H9 (cell line): Measurements from ENCODE around the gene TRPM4. TPM values are rescaled to one million over a fixed set of nuclear protein-coding genes. Genes with fewer than 3 reads are reported as not detected.

Experiments
- DNase-seq: peaks from one replicate; pipeline ENCODE4 v3.0.0-alpha.2; 2017
- H2AFZ ChIP-seq: one replicate; pipeline ENCODE4 v1.6.1; 2013; ENCODE audit warnings: mild to moderate bottlenecking, low read length, control low read depth, moderate library complexity
- H2AK5ac ChIP-seq: 2 replicates; pipeline ENCODE4 v1.6.1; 2013; ENCODE audit warnings: low read length, control low read depth, mixed read lengths; ENCODE audit not compliant: insufficient read length
- H2BK120ac ChIP-seq: one replicate; pipeline ENCODE4 v1.6.1; 2013; ENCODE audit warnings: low read depth, mild to moderate bottlenecking, low read length, control low read depth, inconsistent platforms; ENCODE audit not compliant: poor library complexity, severe bottlenecking
- H2BK12ac ChIP-seq: 2 replicates; pipeline ENCODE4 v1.6.1; 2013; ENCODE audit warnings: low read length, control low read depth, mixed read lengths, low read depth; ENCODE audit not compliant: insufficient read length
- H2BK15ac ChIP-seq: 2 replicates; pipeline ENCODE4 v1.6.1; 2013; ENCODE audit warnings: low read depth, low read length, control low read depth
- H2BK20ac ChIP-seq: one replicate; pipeline ENCODE4 v1.6.1; 2013; ENCODE audit warnings: low read depth, mild to moderate bottlenecking, low read length, control low read depth, inconsistent platforms; ENCODE audit not compliant: poor library complexity, severe bottlenecking
- H2BK5ac ChIP-seq: 2 replicates; pipeline ENCODE4 v1.6.1; 2013; ENCODE audit warnings: low read length, control low read depth, mixed read lengths; ENCODE audit not compliant: insufficient read length
- H3K14ac ChIP-seq: 2 replicates; pipeline ENCODE4 v1.6.1; 2013; ENCODE audit warnings: low read length, control low read depth; ENCODE audit not compliant: insufficient read depth
- H3K18ac ChIP-seq: 2 replicates; pipeline ENCODE4 v1.6.1; 2013; ENCODE audit warnings: low read depth, mild to moderate bottlenecking, mixed read lengths, low read length, control low read depth; ENCODE audit not compliant: insufficient read length
- H3K23ac ChIP-seq: 2 replicates; pipeline ENCODE4 v1.6.1; 2013; ENCODE audit warnings: low read length, control low read depth, mixed read lengths, low read depth; ENCODE audit not compliant: insufficient read length
- H3K23me2 ChIP-seq: 2 replicates; pipeline ENCODE4 v1.6.1; 2013; ENCODE audit warnings: low read depth, mild to moderate bottlenecking, mixed read lengths, low read length, control low read depth; ENCODE audit not compliant: insufficient read length, poor library complexity, severe bottlenecking
- H3K27ac ChIP-seq: 2 replicates; pipeline ENCODE4 v1.5.1; 2013; ENCODE audit warnings: low read length, control low read depth, mixed read lengths, low read depth; ENCODE audit not compliant: insufficient read length
- H3K27me3 ChIP-seq: 2 replicates; pipeline ENCODE4 v1.6.1; 2013; ENCODE audit warnings: low read length, control low read depth, inconsistent platforms; ENCODE audit not compliant: insufficient read depth
- H3K4ac ChIP-seq: 2 replicates; pipeline ENCODE4 v1.6.1; 2013; ENCODE audit warnings: low read depth, mild to moderate bottlenecking, control low read depth, inconsistent platforms, low read length, moderate library complexity
- H3K4me1 ChIP-seq: 2 replicates; pipeline ENCODE4 v1.6.1; 2013; ENCODE audit warnings: low read length, control low read depth, inconsistent platforms; ENCODE audit not compliant: insufficient read depth
- H3K4me2 ChIP-seq: 2 replicates; pipeline ENCODE4 v1.6.1; 2013; ENCODE audit warnings: low read length, control low read depth, mixed read lengths; ENCODE audit not compliant: insufficient read length, insufficient read depth
- H3K56ac ChIP-seq: 2 replicates; pipeline ENCODE4 v1.6.1; 2013; ENCODE audit warnings: low read depth, mild to moderate bottlenecking, mixed read lengths, low read length, control low read depth; ENCODE audit not compliant: insufficient read length
- H3K79me1 ChIP-seq: 2 replicates; pipeline ENCODE4 v1.6.1; 2013; ENCODE audit warnings: low read depth, mild to moderate bottlenecking, moderate library complexity, low read length, control low read depth, inconsistent platforms; ENCODE audit not compliant: insufficient read depth, poor library complexity, severe bottlenecking
- H3K79me2 ChIP-seq: 2 replicates; pipeline ENCODE4 v1.6.1; 2013; ENCODE audit warnings: low read length, control low read depth, inconsistent platforms; ENCODE audit not compliant: insufficient read depth
- H3K9ac ChIP-seq: 2 replicates; pipeline ENCODE4 v1.6.1; 2013; ENCODE audit warnings: low read length, control low read depth, mixed read lengths; ENCODE audit not compliant: insufficient read length; ENCODE audit errors: extremely low read depth
- H3K9me3 ChIP-seq: one replicate; pipeline ENCODE4 v1.6.1; 2013; ENCODE audit warnings: low read depth, low read length, inconsistent platforms; ENCODE audit not compliant: control insufficient read depth
- H3T11ph ChIP-seq: one replicate; pipeline ENCODE4 v1.6.1; 2013; ENCODE audit warnings: mild to moderate bottlenecking, low read length, control low read depth, inconsistent platforms
- H4K20me1 ChIP-seq: one replicate; pipeline ENCODE4 v1.6.1; 2013; ENCODE audit not compliant: control insufficient read depth, insufficient read length, insufficient read depth
- H4K5ac ChIP-seq: 2 replicates; pipeline ENCODE4 v1.6.1; 2013; ENCODE audit warnings: low read depth, mild to moderate bottlenecking, mixed read lengths, low read length, control low read depth; ENCODE audit not compliant: insufficient read length
- H4K8ac ChIP-seq: replicated peaks from 2 replicates; pipeline ENCODE4 v1.6.1; 2013; ENCODE audit warnings: low read length, control low read depth, mixed read lengths, low read depth; ENCODE audit not compliant: insufficient read length
- H4K91ac ChIP-seq: 2 replicates; pipeline ENCODE4 v1.6.1; 2013; ENCODE audit warnings: low read depth, mild to moderate bottlenecking, moderate library complexity, mixed read lengths, low read length, control low read depth; ENCODE audit not compliant: insufficient read length
- H3K27ac Mint-ChIP-seq, 3 experiments: 2 replicates in 2 of 3; 3 replicates in 1 of 3; pipeline ENCODE4 v1.8.0; 2020 to 2021; ENCODE audit warnings: mixed read lengths in 3 of 3, mild to moderate bottlenecking in 1 of 3, moderate library complexity in 1 of 3
- H3K27me3 Mint-ChIP-seq: 2 replicates; pipeline ENCODE4 v1.8.0; 2021; ENCODE audit warnings: low read depth, mild to moderate bottlenecking, moderate library complexity, mixed read lengths
- H3K36me3 Mint-ChIP-seq, 3 experiments: 2 replicates in 2 of 3; 3 replicates in 1 of 3; pipeline ENCODE4 v1.8.0; 2020 to 2021; ENCODE audit warnings: low read depth in 3 of 3, mixed read lengths in 3 of 3; ENCODE audit not compliant: insufficient read depth in 1 of 3
- H3K4me1 Mint-ChIP-seq, 2 experiments: 2 replicates each; pipeline ENCODE4 v1.8.0; 2020; ENCODE audit warnings: mixed read lengths in 2 of 2
- H3K4me3 Mint-ChIP-seq, 2 experiments: 2 replicates in 1 of 2; 3 replicates in 1 of 2; pipeline ENCODE4 v1.8.0; 2020 to 2021; ENCODE audit warnings: mild to moderate bottlenecking in 2 of 2, mixed read lengths in 2 of 2, moderate library complexity in 1 of 2
- H3K9me3 Mint-ChIP-seq, 2 experiments: 2 replicates in 1 of 2; 3 replicates in 1 of 2; pipeline ENCODE4 v1.8.0; 2020; ENCODE audit warnings: mild to moderate bottlenecking in 2 of 2, mixed read lengths in 2 of 2, moderate library complexity in 1 of 2
- WGBS: extraction: QIAGEN DNeasy Blood & Tissue Kit; methylation state at CpG from one replicate; pipeline ENCODE4 v1.1.7; 2013; ENCODE audit warnings: missing lambda C conversion rate, low lambda C conversion rate, mixed read lengths; ENCODE audit not compliant: insufficient read length; ENCODE audit errors: extremely low coverage; 5-methylcytosine and 5-hydroxymethylcytosine counted together
- total RNA-seq: library from RNA; stranded (reverse); gene quantifications from 2 replicates; pipeline ENCODE4 v1.2.1, GENCODE V29; 2021
- TF ChIP-seq, protein P1 (sequence below): fragments of 200-600 bp; sonication (generic); conservative IDR thresholded peaks from 3 replicates; pipeline ENCODE4 v1.8.0; 2021; ENCODE audit warnings: antibody characterized with exemption, mild to moderate bottlenecking

TRPM4 gene
- total RNA-seq, 1 experiment from 2014 or later, result 6.9 TPM

- Histone ChIP-seq H3K23me2 (no peaks in the 10 kb centered on the region), H3K27me3 (no peaks in the 10 kb centered on the region), H4K20me1 (no peaks in the 10 kb centered on the region), H3K9ac (no peak overlapping the region), H3K18ac (no peak overlapping the region), H3K27ac (no peak overlapping the region), H3K9me3 (no peaks in the 10 kb centered on the region), H4K8ac (no peak overlapping the region), H3K79me1 (no peaks in the 10 kb centered on the region), H3K79me2 (no peaks in the 10 kb centered on the region), H3K56ac (no peak overlapping the region), H3K4me1 (no peaks in the 10 kb centered on the region), H2BK15ac (no peak overlapping the region), H2BK20ac (no peak overlapping the region), H3K14ac (no peak overlapping the region), H3K23ac (no peak overlapping the region), H2AFZ (no peak overlapping the region), H3T11ph (no peak overlapping the region), H2BK120ac (no peak overlapping the region), H4K91ac (no peak overlapping the region), H3K4me2 (no peak overlapping the region), H3K4ac (no peak overlapping the region), H4K5ac (no peak overlapping the region), H2BK5ac (no peak overlapping the region), H2BK12ac (no peak overlapping the region), H2AK5ac (no peak overlapping the region)
- TF ChIP-seq, protein P1, sequence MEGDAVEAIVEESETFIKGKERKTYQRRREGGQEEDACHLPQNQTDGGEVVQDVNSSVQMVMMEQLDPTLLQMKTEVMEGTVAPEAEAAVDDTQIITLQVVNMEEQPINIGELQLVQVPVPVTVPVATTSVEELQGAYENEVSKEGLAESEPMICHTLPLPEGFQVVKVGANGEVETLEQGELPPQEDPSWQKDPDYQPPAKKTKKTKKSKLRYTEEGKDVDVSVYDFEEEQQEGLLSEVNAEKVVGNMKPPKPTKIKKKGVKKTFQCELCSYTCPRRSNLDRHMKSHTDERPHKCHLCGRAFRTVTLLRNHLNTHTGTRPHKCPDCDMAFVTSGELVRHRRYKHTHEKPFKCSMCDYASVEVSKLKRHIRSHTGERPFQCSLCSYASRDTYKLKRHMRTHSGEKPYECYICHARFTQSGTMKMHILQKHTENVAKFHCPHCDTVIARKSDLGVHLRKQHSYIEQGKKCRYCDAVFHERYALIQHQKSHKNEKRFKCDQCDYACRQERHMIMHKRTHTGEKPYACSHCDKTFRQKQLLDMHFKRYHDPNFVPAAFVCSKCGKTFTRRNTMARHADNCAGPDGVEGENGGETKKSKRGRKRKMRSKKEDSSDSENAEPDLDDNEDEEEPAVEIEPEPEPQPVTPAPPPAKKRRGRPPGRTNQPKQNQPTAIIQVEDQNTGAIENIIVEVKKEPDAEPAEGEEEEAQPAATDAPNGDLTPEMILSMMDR, result no peak
- Mint-ChIP-seq H3K27me3 (no peaks in the 10 kb centered on the region; the same call in 1 of the 2 replicates), H3K27ac (no peak overlapping the region), H3K9me3 (no peaks in the 10 kb centered on the region; a peak in 3 of 5 replicates), H3K4me3 (no peak overlapping the region), H3K4me1 (peaks cover 0 to 2% of the 10 kb centered on the region in 2 experiments; a peak in 1 of 4 replicates), H3K36me3 (peaks cover 10 to 30% (median 15%) of the 10 kb centered on the region in 3 experiments; a peak in 6 of 7 replicates)
- WGBS, result no CpG with 5 or more reads among the region's 29 CpGs
- DNase-seq, result peak; percentile 47
Observed at GRCh38 chr19:49200238-49200862, 42.8 kb downstream of the TRPM4 start.
